MM.1S (cell line): Measurements from ENCODE around the gene KSR1.

ENCODE experiments used
- DNase-seq: peaks from one replicate; pipeline ENCODE4 v3.0.0-alpha.2; 2015
- H2AFZ ChIP-seq: fragments of 300-600 bp; sonication (generic); 2 replicates; pipeline ENCODE4 v1.6.0; 2016; ENCODE audit warnings: antibody characterized with exemption, low read length
- H3F3A ChIP-seq: fragments of 300-600 bp; sonication (generic); 2 replicates; pipeline ENCODE4 v1.6.1; 2016; ENCODE audit warnings: mild to moderate bottlenecking, antibody characterized with exemption, low read length, moderate library complexity, mixed read lengths; ENCODE audit not compliant: insufficient read depth
- H3K27ac ChIP-seq: fragments of 300-600 bp; sonication (generic); 2 replicates; pipeline ENCODE4 v1.5.1; 2016; ENCODE audit warnings: mild to moderate bottlenecking, low read length
- H3K27me3 ChIP-seq: fragments of 300-600 bp; sonication (generic); replicated peaks from 2 replicates; pipeline ENCODE4 v1.6.0; 2016; ENCODE audit warnings: low read length; ENCODE audit not compliant: insufficient read depth
- H3K36me3 ChIP-seq: fragments of 300-600 bp; sonication (generic); replicated peaks from 2 replicates; pipeline ENCODE4 v1.6.1; 2016; ENCODE audit warnings: mild to moderate bottlenecking, low read length, mixed read lengths; ENCODE audit not compliant: insufficient read depth
- H3K4me1 ChIP-seq: fragments of 300-600 bp; sonication (generic); 2 replicates; pipeline ENCODE4 v1.6.1; 2016; ENCODE audit warnings: low read length, mixed read lengths
- H3K4me2 ChIP-seq: fragments of 300-600 bp; sonication (generic); 2 replicates; pipeline ENCODE4 v1.6.0; 2016; ENCODE audit warnings: low read depth, low read length
- H3K4me3 ChIP-seq: fragments of 300-600 bp; sonication (generic); 2 replicates; pipeline ENCODE4 v1.5.1; 2016; ENCODE audit warnings: low read length, mixed read lengths
- H3K79me2 ChIP-seq: fragments of 300-600 bp; sonication (generic); 2 replicates; pipeline ENCODE4 v1.6.1; 2016; ENCODE audit warnings: mixed run types, low read length, mixed read lengths
- H3K9ac ChIP-seq: fragments of 300-600 bp; sonication (generic); 2 replicates; pipeline ENCODE4 v1.6.1; 2016; ENCODE audit warnings: low read length, mixed read lengths
- H3K9me2 ChIP-seq: fragments of 300-600 bp; sonication (generic); replicated peaks from 2 replicates; pipeline ENCODE4 v1.6.1; 2016; ENCODE audit warnings: mild to moderate bottlenecking, low read length, mixed read lengths; ENCODE audit not compliant: insufficient read depth
- H3K9me3 ChIP-seq: fragments of 300-600 bp; sonication (generic); replicated peaks from 2 replicates; pipeline ENCODE4 v1.6.1; 2016; ENCODE audit warnings: mild to moderate bottlenecking, low read length, mixed read lengths; ENCODE audit not compliant: insufficient read depth
- H4K20me1 ChIP-seq: fragments of 300-600 bp; sonication (generic); 2 replicates; pipeline ENCODE4 v1.6.1; 2016; ENCODE audit warnings: mild to moderate bottlenecking, low read length, moderate library complexity, mixed read lengths; ENCODE audit not compliant: insufficient read depth
- CTCF ChIP-seq: fragments of 300-600 bp; sonication (generic); IDR thresholded peaks from 2 replicates; pipeline ENCODE4 v1.5.1; 2016; ENCODE audit warnings: antibody characterized with exemption, low read length, mixed read lengths
- EZH2 ChIP-seq: fragments of 300-600 bp; sonication (generic); optimal IDR thresholded peaks from 2 replicates; pipeline ENCODE3; 2017; ENCODE audit warnings: low read depth, mild to moderate bottlenecking, antibody characterized with exemption, low read length, mixed read lengths
- EZH2phosphoT487 ChIP-seq: fragments of 300-600 bp; sonication (generic); IDR thresholded peaks from 2 replicates; pipeline ENCODE4 v1.6.1; 2018; ENCODE audit warnings: antibody characterized with exemption, low read length

The KSR1 gene

GRCh38 chr17:27466376-27466742, 10.1 kb downstream of the KSR1 start:
- Histone ChIP-seq H2AFZ (no peak overlapping the region), H3K36me3 (no peaks in the 10 kb centered on the region), H3F3A (no peaks in the 10 kb centered on the region; the same call in 1 of the 2 replicates), H3K79me2 (no peaks in the 10 kb centered on the region), H3K9me3 (no peaks in the 10 kb centered on the region), H3K9me2 (no peaks in the 10 kb centered on the region), H3K9ac (no peak overlapping the region), H3K4me1 (peaks cover 4% of the 10 kb centered on the region), H3K27ac (no peak overlapping the region), H3K4me2 (no peak overlapping the region), H4K20me1 (no peaks in the 10 kb centered on the region), H3K27me3 (no peaks in the 10 kb centered on the region), H3K4me3 (no peak overlapping the region)
- no peak for DNase-seq
- TF ChIP-seq EZH2phosphoT487, result no peak
- no peak for TF ChIP-seq EZH2
- no peak for TF ChIP-seq CTCF

- peaks cover 4% of the 10 kb centered on the region for H3F3A ChIP-seq
- H3K9me3 ChIP-seq, result no peaks in the 10 kb centered on the region
- no peak overlapping the region for H3K4me2 ChIP-seq
- H3K9me2 ChIP-seq, result no peaks in the 10 kb centered on the region
- TF ChIP-seq EZH2phosphoT487 (no peak), CTCF (no peak), EZH2 (no peak)
- H3K27ac ChIP-seq, result no peak overlapping the region
- no peaks in the 10 kb centered on the region for H3K27me3 ChIP-seq
- no peak overlapping the region for H3K4me3 ChIP-seq
- peaks cover 9% of the 10 kb centered on the region for H3K4me1 ChIP-seq
- no peak overlapping the region for H2AFZ ChIP-seq
- no peaks in the 10 kb centered on the region for H3K79me2 ChIP-seq
- H4K20me1 ChIP-seq, result no peaks in the 10 kb centered on the region
- no peak for DNase-seq
- no peak overlapping the region for H3K9ac ChIP-seq
- H3K36me3 ChIP-seq, result no peaks in the 10 kb centered on the region
Observed at GRCh38 chr17:27466743-27467375, 10.6 kb downstream of the KSR1 start.

DNA sequence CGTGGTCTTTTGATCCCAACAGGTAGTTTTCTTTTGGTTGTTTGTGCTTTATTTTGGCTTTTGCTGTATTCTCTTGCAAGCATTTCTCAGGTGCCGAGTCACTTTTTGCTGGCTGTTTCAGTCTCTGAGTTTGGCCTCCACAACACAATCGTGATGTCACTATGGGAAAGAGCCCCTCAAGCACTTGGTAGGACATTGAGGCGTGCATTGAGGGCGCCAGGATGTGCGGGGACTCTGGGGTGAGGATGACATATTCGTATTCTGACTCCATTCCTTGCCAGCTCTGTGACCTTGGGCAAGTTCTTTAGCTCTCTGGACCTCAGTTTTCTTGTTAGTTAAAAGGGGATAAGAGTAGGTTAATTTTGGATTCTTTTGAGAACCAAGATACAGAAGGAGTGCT, 13.0 kb downstream of the KSR1 start:
- H3K9ac ChIP-seq, result no peak overlapping the region
- no peaks in the 10 kb centered on the region for H3K9me2 ChIP-seq
- H3F3A ChIP-seq, result peaks cover 15% of the 10 kb centered on the region
- no peaks in the 10 kb centered on the region for H3K27me3 ChIP-seq
- no peak for TF ChIP-seq EZH2phosphoT487
- TF ChIP-seq EZH2, result no peak
- no peak for TF ChIP-seq CTCF
- H3K4me3 ChIP-seq, result no peak overlapping the region
- H3K79me2 ChIP-seq, result no peaks in the 10 kb centered on the region
- DNase-seq, result no peak
- H4K20me1 ChIP-seq, result no peaks in the 10 kb centered on the region
- H3K9me3 ChIP-seq, result no peaks in the 10 kb centered on the region
- no peak overlapping the region for H2AFZ ChIP-seq
- H3K27ac ChIP-seq, result no peak overlapping the region
- peaks cover 27% of the 10 kb centered on the region for H3K4me1 ChIP-seq
- H3K36me3 ChIP-seq, result no peaks in the 10 kb centered on the region
- no peak overlapping the region for H3K4me2 ChIP-seq
